GM18868 (cell line): ENCODE results near the gene HSPA2.

ENCODE experiments used
- ATAC-seq: cut with Tn5 transposase; IDR thresholded peaks from one replicate; pipeline ENCODE4 v1.9.1; 2021; ENCODE audit warnings: mild to moderate bottlenecking, moderate library complexity; ENCODE audit not compliant: unreplicated experiment

Gene HSPA2

GRCh38 chr14:64540208-64541202 lies at the start of gene HSPA2:
TSS of gene HSPA2 (plus strand) at chr14:64540741. CDS start at chr14:64540850, 109 bp downstream.
- peak; percentile 96 for ATAC-seq

- ATAC-seq, result no peak
These were observed 48.9 kb upstream of the HSPA2 start for GRCh38 chr14:64491637-64492036.

GRCh38 chr14:64493455-64493854 lies 47.1 kb upstream of the HSPA2 start:
- ATAC-seq, result no peak

GRCh38 chr14:64495252-64495651 lies 45.3 kb upstream of the HSPA2 start:
- ATAC-seq, result no peak

GRCh38 chr14:64496764-64497163 lies 43.8 kb upstream of the HSPA2 start:
- ATAC-seq, result no peak

- ATAC-seq, result no peak
These were observed 40.5 kb upstream of the HSPA2 start for GRCh38 chr14:64500088-64500487.

GRCh38 chr14:64501411-64502171 lies 39.0 kb upstream of the HSPA2 start:
- ATAC-seq, result no peak

GRCh38 chr14:64502456-64502855 lies 38.1 kb upstream of the HSPA2 start:
- no peak for ATAC-seq

GRCh38 chr14:64502887-64503433 lies 37.6 kb upstream of the HSPA2 start:
- no peak for ATAC-seq

- peak; percentile 66 for ATAC-seq
These were observed 36.9 kb upstream of the HSPA2 start, which contains the start of gene ZBTB25 for GRCh38 chr14:64503434-64504309. TSS of gene ZBTB25 (minus strand) at chr14:64503838. CDS start at chr14:64490533, 13,305 bp downstream.

GRCh38 chr14:64504310-64504896 lies 36.1 kb upstream of the HSPA2 start, which contains the start of gene ZBTB1:
TSS of gene ZBTB1 (plus strand) at chr14:64504770. CDS start at chr14:64521505, 16,735 bp downstream.
- ATAC-seq, result peak; percentile 15

GRCh38 chr14:64504897-64505794 lies 35.4 kb upstream of the HSPA2 start:
- ATAC-seq, result peak; percentile 27

GRCh38 chr14:64506721-64507120 lies 33.8 kb upstream of the HSPA2 start:
- no peak for ATAC-seq

GRCh38 chr14:64507376-64508156 lies 33.0 kb upstream of the HSPA2 start:
- ATAC-seq, result no peak

- peak; percentile 16 for ATAC-seq
These were observed 32.2 kb upstream of the HSPA2 start for GRCh38 chr14:64508215-64508776.

- ATAC-seq, result no peak
These were observed 31.5 kb upstream of the HSPA2 start for GRCh38 chr14:64509036-64509435.

- ATAC-seq, result no peak
These were observed 29.5 kb upstream of the HSPA2 start for GRCh38 chr14:64510825-64511671.
